ENCODE results near the gene NOL8.

Gene NOL8

DNA sequence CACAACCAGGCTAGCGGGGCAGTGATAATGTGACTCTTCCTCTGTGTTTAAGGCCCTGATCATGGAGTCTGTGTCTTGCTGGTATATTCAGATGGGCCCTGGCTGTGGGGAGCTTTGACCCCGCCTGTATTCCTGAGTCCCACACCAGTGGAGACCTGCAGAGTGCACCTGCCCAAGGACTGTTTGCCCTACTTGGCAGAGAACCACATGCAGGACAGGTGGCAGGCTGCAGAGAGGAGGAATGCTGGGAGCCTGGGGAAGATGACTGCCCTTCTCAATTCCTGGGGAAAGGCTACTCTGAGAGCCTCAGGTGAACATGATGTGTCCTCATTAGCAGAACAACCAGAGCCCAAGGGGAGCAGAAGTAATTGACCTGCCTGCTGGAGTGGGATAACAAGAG lies 67.8 kb downstream of the NOL8 start:
- no peak for DNase-seq

DNA sequence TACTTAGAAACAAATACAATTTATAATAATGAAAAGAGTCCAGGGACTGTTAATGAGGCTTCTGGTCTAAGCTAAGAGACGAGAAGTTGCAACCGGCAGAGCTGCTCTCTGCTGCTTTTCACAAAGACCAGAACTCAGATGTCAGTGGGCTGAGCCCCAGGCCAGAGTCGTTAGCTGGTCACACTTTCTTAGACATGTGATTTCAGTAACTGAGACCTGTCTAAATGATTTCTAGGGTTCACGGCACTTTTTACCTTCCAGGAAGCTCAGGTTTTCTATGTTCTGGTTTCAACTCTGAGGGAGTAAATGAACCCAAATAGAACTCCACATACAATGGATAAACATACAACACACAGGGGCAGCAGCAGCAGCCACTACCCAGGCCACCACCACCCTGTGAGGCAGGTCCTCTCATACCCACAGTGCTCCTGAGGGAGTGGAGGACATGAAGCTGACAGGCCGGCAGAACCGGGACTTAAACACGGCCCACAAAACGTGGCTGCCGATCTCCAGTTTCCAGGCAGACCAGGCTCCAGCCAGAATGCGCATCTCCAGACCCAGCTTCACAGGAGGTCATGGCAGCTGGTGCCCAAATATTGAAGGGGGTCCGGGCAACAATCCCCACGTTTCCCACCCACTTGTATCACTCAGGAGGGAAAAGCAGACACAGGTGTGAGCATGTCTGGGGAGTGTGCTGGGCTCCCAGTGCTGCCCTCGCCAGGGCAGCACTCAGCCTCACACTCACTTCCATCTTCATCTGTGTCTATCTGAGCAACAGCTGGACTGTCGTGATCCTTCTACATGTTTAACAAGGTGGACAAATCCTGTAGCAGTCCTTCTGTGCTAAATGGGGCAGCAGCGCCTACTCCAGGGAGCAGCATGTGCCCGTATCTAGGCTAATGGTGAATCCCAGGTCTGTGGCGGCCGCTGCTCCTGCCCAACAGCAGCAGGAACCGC lies 70.5 kb downstream of the NOL8 start:
- no peak for DNase-seq

- no peak for DNase-seq
Observed at GRCh38 chr9:92253656-92254055, 71.5 kb downstream of the NOL8 start.

- DNase-seq = no peak
Observed at GRCh38 chr9:92247981-92248380, 77.2 kb downstream of the NOL8 start.
